ENCODE results near the gene UGT1A10.

Gene UGT1A10

GRCh38 chr2:233811087-233811486, 174.8 kb downstream of the UGT1A10 start:
- no peak for DNase-seq

GRCh38 chr2:233811732-233812131, 175.5 kb downstream of the UGT1A10 start:
- no peak for DNase-seq

DNA sequence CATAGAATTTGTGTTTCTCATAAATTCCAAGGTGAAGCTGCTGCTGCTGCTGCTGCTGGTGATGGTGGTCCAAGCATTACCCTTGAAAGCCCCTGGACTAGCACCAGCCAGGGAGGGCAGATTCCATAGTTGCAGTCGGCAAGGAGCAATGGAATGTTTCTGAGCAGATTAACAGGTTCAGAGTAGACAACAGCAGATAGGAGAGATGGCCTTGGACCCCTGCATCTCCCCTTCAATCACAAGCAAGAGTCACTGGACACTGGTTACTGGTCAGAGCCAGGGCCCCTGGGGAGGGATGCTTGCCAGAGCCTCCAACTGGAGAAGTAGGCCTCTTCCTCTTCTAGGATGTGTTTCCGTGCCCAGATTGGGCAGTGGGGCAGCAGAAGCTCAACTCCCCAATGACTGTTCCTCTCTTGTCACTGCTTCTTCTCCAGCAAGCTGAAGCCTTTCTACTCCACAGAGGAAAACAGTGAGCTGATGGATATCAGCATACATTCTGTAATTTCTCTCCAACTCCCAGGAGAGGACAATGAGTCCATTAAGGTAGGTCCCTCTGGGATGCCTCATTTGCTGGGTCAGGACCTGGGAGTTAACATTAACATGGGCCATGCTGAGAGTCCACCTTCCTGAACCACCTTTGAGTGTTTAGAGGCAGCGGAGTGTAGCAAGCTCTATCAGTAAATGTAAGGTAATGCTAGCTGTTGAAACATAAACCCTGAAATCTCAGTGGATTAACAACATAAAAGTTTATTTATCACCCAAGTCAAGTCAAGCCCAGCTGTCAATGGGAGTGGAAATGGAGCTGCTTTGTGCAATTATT, 177.2 kb downstream of the UGT1A10 start:
- no peak for DNase-seq

DNA sequence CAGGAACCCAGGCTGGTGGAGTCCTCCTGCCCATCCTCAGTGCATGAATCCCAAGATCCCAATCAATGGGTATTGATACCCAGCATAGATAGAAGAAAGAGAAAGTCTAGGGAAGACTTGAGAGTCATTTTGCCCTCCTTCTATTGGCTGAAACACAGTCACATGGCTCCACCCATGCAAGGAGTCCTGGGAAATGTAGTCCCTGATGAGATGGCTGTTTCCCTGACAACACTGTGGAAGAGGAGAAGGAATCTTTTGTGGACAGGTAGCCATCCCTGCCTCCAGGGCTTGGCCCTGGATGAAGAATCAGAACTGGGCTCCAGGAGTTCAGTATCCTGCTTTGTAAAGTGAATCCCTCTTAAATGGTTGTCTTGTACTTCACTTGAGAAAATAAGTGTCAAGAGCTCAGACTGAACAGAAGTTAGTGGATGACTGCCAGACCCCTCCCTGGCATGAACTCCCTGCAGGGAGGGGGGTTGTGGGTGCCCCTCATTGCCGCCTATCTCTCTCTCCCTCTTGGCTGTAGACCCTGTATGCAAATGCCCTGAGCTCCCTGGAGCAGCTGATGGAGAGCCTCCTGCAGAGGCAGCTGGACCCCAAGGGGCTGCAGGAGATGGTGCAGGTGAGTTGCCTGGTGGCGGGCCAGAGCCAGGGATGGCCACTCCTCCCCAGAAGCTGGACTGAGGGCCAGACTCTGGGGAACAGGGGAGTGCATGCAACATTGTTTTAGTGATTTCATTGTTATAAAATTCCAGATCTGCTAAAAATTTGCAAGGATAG, 178.0 kb downstream of the UGT1A10 start:
- DNase-seq, result no peak

DNA sequence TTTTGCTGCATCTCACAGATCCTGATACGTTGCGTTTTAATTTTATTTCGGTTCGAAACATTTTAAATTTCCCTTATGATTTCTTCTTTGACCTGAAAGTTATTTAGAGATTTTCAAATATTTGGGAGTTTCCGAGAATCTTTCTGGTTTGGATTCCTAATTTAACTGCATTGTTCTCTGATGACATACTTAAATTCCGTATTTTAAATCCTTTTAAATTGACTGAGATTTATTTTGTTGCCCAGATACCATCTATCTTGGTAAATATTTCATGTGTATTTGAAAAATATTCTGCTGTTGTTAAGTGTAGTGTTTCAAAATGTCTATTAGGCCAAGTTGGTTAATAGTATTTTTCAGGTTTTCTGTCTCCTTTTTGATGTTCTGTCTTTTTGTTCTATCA, 179.6 kb downstream of the UGT1A10 start:
- no peak for DNase-seq

DNA sequence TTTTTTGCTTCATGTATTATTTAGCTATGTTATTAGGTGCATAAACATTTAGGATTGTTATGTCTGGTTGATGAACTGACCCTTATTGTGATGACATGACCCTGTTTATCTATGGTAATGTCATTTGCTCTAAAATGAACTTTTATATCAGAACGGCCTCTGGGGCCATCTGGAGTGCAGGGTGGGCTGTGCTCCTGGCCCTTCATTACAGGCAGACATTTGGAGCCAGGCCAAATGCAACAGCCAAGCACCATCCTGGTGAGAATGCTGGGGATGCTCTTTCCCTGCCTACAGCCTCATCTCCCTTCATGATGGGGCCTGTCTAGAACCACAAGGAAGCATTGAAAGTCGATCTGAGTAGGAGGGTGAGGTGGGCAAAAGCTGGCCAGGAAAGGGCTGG, 180.1 kb downstream of the UGT1A10 start:
- DNase-seq, result no peak

DNA sequence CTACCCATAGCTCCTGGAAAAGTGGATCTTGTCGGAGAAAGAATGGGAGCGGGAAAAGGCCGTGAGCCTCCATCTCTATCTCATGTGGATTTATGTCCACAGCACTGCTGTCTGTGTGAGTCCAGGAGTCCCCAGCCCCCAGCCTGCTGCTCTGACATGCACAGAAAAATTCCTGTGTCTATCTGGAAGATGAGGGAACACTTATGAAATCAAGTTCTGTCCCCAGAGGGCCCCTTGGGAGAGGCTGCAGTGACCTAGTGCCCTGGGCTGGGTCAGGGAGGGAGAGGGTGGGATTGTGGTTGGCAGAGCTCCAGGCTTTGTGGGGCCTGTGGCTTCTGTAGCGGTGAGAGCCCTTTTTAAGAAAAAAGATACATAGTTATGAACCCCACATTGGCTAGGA, 180.5 kb downstream of the UGT1A10 start:
- no peak for DNase-seq

DNA sequence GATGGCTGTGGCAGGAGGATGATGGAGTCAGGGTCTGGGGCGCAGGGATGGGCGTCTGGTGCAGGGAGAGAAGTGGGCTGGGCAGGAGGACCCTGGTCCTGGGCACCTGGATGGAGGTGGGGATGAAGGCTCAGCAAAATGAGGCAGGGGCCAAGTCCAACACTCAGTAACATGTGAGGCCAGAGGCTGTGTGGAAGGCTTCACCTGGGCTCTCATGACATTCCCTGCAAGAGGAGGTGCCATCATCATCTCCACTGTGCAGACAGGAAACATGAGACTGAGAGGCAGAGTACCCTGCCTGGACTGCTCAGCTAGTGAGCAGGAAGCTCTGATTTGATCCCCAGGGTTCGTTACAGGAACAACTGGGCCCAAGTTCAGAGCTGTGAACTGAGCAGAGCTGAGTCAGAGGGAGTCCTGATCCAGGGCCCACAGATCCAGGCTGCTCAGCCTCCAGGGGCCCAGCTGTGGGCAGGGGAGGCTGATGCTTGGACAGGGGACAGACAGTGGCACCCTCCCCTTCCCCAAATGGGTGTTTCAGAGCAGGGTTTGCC, 181.2 kb downstream of the UGT1A10 start:
- no peak for DNase-seq

DNA sequence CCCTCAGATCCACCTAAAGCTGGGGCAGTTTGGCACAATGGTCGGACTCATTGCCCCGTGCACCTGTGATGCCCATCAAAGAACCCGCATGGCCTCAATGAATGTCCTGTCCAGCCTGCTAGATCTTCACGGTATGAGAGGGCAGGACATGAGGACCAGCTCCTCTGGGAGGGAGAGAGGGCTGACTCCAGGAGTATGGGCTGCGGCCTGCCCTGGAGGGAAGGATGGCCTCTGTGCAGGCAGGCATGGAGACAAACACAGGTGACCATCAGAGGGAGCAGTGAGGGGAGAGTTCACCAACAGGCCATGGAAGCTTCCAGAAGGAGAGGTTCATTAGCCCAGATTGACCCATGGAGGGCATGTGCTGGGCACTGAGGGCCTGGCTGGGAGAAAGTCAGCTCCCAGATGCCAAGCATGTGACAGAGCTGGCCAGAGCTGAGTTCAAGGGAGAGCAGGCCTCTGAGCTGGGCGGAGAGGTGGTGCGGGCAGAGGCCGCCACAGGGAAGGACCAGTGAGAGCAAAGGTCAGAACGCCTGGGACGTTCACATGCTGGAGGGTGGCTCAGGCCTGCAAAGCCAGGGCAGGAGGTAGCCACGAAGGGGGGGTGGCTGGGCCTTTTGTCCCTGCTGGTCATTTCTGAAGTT, 181.9 kb downstream of the UGT1A10 start:
- no peak for DNase-seq

DNA sequence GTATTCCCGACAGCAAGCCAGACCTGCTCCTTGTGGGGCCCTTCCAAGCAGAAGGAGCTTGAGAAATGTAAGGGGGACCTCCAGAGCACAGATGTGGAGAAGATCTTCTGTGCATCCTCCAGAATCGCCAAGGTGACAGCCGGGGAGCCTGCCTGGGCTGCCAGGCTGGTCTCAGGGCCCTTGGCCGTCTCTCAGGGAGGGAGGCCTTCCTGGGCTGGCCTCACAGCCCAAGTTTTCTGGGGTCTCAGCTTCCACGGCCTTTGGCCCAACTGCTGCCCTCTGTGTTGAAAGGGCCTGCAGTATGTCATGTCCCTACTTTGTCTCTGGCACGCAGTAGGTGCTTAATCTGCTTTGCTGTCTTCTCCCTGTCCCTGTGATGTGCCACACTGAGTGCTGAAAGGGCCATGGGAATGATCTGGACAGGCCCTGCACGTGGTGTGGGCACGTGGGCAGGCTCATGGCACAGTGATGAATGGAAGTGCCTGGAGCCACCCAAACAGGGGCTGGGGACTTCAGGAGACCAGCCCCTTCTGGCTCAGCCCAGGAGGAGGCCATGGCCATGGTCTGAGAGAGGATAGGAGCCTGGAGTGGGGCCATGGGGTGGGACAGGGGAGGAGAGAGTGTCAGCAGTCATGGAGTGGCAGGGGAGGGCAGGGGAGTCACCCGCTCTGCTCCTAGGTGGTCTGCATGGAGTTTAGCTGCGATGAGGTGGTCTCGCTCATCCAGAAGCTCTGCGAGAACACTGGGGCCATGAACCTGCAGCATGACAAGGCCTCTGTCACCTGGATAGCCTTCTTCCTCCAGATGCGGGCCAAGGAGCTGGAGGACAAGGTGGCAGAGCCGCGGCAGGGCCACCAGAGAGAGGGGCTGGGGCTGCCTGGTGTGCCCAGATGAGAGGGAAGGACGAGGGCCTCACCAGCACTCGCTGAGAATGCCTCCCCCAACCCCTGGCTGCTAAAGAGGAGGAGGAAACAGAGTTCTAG, 182.7 kb downstream of the UGT1A10 start:
- DNase-seq, result no peak

DNA sequence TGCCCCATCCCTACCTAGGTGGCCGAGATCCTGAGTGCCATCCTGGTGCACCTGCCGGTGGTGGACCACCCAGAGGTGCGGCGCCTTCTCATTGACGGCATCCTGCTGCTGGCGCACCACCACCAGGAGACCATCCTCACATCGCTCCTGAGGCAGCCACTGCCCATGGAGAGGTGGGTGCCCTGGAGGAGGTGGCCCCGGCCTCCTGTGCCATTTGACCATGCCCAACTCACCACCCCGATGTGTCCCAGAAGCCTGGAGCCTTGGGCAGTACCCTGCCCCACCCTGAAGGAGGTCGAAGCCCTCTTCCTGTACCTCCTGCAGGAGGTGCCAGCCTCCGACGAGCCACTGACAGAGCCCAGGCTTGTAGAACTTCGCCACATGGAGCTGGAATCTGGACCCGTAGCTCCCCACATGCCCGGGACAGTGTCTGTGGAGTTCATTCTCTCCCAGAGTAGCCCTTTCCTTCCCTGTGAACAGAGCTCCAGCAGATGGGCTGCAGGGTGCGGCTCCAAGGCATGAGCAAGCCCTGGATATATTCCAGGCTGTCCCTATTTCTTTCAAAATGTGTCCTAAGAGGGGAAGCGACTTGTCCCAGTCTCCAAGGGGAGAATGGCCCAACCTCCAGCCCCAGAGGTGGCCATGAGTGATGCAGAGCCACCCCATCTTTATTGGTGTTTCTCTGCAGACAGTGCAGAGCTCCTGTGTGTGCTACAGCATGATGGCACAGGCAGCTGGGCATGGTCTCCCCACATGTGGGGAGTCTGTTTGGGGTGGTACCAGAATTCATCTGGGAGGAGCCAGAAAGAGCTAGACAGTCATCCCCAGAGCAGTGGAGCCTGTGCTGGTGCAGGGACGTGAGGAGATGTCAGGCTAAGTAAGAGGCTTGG, 183.9 kb downstream of the UGT1A10 start:
- DNase-seq, result no peak

GRCh38 chr2:233820774-233821105, 184.5 kb downstream of the UGT1A10 start:
- no peak for DNase-seq

- no peak for DNase-seq
Measured at GRCh38 chr2:233821196-233821595, 184.9 kb downstream of the UGT1A10 start.

GRCh38 chr2:233821709-233822100, 185.5 kb downstream of the UGT1A10 start:
- DNase-seq, result no peak

GRCh38 chr2:233822101-233822771, 186.0 kb downstream of the UGT1A10 start:
- DNase-seq, result no peak
